NCI-H526 (cell line): ENCODE results near the gene ASAP2.
"Not testable (repeated sequence)": the region's sequence is repeated elsewhere in the genome, so short reads cannot be mapped to it uniquely, and the experiment has no call there.

Source experiments
- DNase-seq, 2 experiments: peaks; one replicate each; lab custom pipeline; 2025; lab: John Stamatoyannopoulos, UW

ASAP2 gene

DNA sequence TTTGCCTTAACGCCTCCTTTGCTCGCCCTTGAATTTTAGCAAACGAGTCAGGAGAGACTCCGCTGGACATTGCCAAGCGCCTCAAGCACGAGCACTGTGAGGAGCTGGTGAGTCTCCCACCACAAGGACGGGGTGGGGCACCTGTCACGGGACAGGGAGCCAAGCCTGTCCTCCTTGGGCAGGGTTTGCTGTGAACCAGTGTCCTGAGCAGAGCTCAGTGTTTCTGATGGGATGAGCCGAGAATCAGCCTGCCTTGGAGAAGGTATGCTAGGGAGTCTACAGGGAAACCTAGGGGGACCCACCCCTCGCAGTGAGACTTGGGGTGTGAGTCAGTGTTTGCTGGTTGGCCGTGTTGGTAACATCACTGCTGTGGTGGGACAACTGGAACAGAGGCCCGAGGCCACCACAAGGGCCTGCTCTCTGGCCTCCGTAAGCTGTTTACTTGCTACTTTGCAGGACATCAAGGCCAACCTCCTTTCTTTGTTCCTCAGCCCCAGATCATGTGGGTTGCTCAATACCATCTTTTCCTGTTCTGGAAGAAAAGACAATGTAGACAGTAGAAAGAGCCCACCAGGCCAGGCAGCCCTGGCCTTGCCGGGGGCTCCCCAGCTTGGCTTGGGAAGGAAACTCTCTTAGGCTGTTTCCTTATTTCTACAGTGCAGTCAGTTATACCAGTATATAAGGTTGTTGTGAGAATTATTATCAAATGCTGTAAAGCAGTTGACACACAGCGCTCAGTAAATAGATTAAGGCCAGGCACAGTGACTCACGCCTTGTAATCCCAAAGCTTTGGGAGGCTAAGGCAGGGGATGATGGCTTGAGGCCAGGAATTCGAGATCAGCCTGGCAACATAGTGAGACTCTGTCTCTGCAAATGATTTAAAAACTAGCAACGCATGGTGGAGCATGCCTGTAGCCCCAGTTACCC is 174.4 kb downstream of the ASAP2 start:
- no peak for DNase-seq

DNA sequence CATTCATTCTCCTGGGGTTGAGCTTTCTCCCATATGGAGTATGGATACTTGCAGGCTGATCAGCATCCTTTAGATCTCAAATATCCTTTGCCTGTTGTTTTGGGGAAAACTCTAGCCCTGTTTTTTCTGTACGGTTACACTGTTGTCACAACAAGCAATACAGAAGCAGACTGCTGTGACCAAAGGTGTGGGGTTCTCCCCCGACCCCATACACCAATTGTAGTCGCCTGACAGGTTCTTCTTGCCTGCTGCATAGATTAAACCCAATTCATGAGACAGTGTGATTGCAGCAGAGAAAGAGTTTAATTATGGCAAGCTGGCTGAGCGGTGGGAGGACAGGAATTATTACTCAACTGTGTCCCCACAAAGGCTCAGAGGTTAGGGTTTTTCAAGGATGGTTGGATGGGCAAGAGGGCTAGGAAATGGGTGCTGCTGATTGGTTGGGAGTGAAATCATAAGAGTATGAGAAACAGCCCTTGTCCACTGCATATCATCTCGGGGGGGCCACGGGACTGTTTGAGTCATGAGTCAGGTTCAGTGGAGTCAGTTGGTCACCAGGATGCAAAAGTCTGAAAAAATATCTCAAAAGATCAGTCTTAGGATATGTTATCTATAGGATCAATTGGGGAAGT is 176.1 kb downstream of the ASAP2 start:
- no peak for DNase-seq

DNA sequence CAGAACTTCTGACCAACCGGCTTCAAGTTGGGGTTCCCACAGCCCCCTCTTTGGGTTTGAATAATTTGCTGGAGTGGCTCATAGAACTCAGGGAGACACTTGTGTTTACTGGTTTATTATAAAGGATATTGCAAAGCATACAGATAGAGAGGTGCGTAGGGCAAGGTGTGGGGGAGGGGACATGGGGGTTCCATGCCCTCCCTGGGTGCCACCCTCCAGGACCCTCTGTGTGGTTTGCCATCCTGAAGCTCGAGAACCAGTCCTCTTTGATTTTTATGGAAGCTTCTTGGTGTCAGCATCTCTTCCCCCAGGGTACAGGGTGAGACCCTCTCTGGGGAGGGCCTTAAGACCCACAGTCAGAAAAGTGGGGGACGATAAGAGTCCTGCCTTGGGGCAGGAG is 177.9 kb downstream of the ASAP2 start:
- no peak for DNase-seq

DNA sequence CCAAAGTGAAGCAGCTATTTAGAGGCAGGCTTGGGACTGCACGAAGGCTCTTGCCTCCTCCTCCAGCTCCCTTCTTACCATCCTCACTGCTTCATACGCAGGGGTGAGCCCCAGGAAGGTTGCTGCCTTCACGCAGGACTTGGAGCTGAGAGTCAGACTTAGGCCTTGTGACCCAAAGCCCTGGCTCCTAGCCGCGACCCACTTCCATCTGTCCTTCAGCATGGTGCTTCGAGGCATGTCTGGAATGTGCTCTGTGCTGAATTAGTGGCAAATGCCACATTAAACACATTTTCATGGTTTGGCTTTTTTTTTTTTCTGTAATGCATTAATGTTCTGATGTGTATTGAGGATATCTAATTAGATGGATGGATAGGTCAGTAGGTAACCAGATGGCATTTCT is 179.2 kb downstream of the ASAP2 start:
- no peak for DNase-seq

DNA sequence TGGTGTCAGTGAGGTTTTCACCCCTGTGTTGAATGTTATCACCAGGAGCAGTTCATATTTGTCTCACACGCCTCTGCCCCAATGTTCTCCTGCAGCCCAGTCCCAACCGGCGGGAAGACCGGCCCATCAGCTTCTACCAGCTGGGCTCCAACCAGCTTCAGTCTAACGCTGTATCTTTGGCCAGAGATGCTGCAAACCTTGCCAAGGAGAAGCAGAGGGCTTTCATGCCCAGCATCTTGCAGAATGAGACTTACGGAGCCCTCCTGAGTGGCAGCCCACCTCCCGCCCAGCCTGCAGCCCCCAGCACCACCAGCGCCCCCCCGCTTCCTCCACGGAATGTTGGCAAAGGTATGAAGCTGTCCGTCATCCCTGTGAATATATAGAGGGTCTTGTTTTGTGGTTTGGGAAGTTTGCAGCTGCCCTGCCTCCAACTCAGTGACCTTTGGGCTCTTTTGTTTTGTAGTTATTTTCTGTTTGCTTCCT is 181.6 kb downstream of the ASAP2 start:
- DNase-seq, result no peak

DNA sequence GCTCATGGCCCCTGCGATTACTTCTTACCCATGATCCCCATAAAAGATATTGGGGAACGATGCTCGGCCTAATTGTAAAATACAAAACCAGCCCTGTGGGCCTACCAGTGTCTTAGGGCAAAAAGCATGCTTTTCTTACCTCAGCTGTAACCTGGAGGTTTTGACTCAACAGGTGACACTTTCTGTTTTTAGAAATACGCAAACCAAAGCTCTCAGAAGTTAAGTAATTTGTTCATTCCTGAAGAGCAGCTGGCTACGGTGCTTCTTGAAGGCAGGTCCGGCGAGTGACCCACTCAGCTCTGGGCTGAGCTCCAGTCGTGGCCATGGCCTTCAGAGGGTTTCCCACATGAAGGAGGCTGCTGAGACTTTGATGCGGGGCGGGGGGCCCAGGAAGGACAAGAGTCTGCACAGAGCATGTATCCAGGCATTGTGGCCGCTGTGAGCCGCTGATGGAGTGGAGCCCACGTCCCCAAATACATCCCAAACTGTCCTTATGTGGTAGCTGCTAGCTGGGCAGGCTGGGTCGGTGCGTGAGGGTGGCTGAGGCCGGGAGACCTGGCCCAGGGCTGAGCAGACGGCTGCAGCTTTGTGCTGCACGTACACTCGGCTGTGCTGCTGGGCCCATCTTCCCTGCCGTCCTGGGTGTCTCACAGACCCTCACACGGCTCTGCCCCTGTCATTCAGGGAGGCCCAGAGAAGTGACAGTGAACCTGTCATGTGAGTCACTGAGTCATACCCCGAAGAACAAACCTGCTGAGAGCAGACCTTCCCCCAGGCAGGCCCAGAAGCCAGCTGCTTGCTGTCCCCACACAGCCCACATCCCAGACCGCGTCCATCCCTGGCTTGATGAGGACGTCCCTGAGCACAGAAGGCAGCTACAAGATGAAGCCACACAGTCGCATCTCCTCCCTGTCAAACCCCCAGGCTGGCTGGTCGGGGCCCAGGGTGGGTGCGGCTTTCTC is 182.6 kb downstream of the ASAP2 start:
- no peak for DNase-seq

DNA sequence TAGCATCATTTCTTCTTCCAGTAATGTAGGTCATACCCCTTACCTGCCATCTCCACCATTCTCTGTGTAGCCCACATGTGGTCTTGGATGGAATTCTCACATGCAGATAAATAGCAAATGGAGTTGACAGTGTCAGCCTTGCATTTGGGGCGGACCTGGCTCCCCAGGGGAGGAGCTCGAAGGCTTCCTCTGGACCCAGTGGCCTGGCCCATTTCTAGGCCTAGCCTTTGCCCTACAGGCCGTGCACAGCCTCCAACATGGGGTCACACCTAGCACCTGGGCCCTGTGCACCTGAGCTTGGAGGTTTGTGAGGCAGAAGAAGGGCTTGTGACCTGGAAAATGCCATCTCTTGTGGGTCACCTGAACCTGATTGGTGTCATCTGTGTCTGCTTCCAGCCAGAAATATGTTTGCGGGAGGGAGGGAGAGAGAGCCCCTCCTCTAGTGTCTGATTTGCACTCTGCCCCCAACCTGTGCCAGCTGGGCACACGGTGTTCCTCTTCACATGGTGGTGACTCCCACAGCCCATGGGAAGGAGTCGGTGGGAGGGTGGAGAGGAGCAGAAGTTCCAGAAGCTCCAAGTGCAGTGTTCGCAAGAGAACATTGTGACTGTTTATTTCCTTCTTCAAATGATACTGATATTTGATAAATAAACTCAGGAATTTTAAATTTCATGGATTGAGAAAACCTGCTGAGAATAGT is 183.7 kb downstream of the ASAP2 start:
- no peak for DNase-seq

DNA sequence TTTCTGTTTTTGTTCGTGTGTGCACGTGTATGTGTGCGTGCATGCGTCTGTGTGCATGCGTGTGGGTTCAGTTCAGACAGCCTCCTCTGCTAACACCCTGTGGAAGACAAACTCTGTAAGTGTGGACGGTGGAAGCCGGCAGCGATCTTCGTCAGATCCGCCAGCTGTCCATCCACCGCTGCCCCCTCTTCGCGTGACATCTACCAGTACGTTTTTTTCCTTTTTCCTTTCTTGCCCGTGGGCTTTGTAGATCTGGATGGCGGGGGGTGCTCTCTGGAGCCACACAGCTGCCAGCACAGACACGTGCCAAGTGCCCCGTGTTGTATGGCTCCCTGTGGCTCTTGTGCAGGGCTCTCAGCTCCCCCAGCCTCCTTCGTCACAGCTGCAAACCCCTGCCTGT is 184.4 kb downstream of the ASAP2 start:
- no peak for DNase-seq

DNA sequence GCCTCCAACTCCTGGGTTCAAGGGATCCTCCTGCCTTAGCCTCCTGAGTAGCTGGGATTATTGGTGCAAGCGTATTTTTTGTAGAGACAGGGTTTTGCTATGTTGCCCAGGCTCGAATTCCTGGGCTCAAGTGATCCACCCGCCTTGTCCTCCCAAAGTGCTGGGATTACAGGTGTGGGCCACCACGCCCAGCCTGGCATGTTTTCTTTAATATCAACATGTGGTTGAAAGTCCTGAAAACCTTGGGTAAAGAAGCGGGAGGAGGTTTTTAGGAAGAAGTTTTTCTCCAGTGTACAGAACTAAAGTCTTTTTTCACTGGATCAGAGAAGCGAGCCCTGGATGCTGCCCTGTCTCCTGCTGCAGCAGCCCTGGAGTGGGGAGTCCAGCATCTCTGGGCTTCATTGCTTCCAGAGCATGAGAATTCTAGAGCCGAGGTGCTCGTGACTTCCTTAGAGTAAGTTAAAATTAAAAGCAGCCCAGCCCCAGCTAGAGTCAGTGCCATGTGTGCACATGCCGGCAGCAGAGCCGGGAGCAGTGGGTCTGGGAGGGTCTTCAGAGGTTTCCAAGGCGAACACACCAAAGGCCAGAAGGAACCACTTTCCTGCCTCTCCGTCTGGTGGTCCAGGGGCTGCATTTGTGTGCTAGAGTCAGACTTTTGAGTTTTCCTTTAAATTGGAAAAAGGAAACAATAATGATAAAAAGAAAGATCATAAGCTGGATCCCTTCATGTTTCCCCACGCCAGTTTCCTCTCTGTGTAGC is 185.5 kb downstream of the ASAP2 start:
- no peak for DNase-seq

DNA sequence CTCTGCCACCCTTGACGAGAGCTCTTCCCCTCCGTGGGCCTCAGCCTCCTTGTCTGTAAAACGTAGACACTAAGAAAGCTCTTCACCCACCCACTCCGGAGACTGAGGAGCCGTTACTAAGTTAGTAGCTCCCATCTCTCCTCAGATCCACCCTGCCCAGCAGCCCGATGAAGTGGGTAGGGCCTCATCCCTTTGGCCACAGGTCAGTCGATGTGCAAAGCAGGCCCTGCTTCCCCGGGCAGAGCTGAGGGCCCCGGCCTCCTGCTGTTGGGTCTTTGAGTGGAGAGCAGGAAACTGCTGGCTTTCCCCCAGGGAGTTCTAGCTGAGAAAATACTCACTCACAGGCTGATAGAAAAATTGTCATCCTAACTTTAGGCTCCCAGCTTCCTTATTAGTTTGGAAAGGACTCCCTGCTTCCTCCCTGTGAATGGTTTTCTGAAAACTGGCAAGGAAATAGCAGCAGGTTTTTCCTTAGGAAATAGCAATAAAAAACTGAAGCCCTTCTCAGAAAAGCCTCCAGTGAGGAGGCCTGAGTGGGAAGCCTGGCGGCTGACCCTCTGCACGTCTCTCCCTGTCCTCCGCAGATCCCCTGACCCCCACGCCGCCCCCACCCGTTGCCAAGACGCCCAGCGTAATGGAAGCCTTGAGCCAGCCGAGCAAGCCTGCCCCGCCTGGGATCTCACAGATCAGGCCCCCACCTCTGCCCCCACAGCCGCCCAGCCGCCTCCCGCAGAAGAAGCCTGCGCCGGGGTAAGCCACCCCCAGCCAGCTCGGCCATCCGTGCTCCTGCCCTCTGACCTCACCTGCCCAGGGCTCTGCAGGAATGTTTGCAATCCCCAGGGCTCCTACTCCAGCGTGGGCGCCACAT is 186.5 kb downstream of the ASAP2 start:
- DNase-seq, result no peak

DNA sequence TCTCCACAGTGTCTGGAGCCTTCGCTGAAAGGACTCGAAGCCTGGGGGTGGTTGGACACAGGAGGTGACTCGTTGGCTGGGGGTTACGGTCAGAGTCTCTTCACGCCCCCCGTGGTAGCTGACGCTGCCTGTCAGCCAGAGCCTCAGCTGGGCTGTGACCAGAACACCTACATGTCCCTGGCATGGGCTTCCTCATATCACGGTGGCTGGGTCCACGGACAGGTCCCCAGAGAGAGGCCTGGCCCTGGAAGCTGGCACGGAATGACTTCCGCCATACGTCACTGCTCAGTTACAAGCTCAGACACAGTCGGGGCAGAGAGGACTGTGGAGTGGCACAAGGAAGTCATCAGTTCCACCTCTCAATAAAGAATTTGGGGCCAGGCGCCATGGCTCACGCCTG is 188.2 kb downstream of the ASAP2 start:
- DNase-seq, result no peak

DNA sequence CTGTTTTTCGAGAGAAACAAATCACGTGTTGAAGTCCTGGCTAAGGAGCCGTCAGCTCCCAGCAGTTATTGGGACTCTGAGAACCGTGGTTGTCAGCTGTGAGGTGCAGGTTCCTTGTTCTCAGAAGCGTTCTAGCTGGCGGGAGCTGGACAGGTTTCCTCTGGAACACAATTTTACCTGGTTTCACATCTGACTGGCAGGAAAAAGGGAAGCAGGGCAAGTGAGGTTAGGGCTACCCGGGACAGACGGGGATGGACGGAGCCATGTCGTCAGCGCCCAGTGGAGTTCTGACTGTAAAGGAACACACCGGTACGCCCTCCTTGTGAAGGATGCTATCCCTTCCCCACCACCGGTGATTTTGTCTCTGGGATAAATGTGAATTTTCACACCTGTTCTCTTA is 190.6 kb downstream of the ASAP2 start:
- no peak for DNase-seq

DNA sequence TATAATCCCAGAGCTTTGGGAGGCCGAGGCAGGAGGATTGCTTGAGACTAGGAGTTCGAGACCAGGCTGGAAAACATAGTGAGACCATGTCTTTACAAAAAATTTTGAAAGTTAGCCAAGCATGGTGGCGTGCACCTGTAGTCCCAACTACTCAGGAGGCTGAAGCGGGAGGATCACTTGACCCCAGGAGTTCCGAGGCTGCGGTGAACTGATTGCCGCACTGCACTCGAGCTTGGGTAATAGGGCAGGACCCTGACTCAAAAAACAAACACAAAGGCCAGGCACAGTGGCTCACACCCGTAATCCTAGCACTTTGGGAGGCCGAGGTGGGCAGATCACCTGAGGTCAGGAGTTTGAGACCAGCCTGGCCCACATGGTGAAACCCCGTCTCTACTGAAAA is 191.6 kb downstream of the ASAP2 start:
- DNase-seq, result not testable (repeated sequence)

DNA sequence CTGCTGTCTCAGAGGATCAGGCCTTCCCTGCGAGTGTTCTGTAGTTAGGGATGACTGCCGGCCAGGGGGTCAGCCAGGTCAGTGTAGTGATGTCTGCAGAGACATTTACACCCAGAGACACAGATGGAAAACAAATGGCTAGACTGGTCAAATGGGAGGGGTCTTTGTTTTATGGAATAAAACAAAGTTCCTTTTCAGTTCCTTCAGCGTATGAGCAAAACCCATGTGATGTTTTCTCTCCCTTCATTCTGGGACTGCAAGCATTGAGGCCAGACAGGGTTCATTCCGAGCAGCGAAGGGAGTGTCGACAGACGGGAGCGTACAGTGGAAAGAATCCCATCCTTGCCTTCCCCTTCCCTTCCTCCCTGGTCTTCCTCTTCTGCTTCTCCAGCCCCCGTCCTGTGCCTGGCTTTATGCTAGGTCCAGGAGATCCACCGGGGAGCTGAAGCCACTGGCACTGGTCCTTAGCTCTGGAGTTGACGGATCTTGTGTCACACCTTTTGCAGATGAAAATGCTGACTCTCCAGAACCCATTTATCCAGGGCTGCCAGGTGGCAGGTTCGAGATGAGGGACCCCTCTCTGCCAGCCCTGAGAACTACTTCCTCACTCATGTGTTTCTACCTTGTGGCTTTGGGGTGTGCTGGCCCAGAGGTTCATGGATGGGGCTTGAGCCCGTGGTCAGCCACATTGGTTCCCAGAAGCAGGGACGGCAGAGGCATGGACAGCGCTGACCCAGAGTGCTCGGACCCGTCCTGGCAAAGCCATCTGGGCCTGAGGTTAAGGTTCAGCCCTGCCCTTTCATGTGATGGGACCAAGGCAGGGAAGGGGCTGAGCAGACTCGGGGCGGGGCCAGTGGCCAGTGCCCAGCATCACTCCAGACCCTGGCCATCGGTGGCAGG is 192.5 kb downstream of the ASAP2 start:
- DNase-seq, result no peak

DNA sequence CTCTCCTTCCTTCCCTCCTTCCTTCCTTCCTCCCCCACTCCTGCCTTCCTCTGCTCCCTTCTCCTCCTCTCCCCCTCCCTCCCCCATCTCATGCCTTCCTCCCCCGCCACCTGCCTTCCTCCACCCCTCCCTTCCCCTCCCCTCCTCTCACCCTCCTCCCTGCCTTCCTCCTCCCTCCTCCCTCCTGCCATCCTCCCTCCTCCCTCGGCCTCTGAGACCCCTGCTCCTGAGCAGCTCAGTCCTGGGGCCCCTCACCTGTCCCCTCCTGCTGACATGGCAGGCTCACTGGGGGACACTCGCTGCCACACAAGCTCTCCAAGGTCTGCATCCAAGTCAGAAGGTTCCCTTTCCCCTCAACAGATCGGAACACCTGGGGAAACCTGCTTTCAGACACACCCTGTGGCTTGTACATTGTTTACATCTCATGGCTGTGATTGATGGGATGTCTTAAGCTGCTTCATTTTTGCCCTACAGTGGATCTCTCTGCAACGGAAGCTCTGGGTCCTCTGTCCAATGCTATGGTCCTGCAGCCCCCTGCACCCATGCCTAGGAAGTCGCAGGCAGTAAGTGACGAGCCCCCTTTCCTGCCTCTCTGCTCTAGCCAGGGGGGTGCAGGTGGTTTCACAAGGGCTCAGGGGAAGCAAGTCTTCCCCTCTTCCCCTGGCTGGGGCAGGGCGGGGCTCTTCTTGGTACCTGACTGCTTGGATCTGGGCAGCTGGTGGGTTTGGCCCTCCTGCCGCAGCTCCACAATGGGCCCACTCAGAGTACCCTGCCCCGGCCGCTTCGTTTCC is 193.9 kb downstream of the ASAP2 start:
- no peak for DNase-seq

DNA sequence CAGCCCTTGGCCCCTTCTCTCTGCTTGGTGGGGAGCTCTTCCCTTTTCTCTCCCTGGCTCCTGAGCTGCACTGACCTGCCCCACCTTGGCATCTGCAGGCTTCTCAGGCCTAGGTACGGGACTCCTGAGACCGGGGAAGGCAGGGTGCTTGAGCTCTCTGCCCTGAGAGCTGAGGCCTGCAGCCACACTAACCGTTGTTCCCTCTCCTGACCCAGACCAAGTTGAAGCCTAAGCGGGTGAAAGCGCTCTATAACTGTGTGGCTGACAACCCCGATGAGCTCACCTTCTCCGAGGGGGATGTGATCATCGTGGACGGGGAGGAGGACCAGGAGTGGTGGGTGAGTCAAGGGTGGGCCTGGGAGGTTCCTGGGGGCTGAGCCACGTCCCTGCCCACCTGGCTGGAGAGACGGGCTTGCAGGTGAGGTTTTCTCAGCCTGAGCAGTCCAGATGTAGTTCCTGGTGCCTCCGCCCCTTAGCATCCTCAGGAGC is 194.5 kb downstream of the ASAP2 start:
- no peak for DNase-seq

DNA sequence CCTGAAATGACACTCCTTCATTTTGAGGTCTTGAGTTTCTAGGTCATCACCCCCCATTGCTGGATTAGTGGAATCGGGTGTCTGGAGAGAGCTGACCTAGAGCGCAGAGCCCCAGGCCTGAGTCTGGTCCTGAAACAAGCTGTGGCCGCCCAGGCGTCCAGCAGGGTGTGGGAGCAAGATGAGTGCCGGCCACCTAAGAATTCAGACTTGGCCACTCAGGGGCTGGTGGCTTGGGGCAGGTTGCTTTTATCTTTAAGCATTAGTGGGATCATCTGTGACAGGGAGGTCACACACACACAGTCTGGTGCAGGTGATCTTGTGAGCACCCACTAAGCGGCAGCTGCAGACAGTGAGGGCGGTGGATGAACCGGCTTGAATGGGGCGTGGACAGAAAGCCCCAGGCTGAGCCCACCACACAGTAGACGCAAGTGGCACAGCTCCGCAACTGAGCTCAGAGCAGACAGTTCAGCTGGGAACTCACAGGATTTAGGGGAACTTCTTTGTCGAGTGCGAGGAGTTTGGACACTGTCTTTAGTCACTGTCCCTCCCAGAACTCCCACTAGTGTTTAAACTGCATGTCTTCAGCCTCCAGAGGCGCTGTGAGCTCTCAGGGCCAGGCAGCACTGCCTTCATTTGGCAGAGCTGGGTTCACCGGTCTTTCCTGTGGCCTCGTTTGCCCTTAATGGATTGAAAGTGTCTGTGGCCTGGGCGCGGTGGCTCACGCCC is 195.2 kb downstream of the ASAP2 start:
- DNase-seq, result no peak
